ENCODE results near the gene DNAAF9. TPM values are rescaled to one million over a fixed set of nuclear protein-coding genes. Genes with fewer than 3 reads are reported as not detected.
A peak's percentile ranks its signal among the peaks of the same experiment; 100 is the strongest.

Gene DNAAF9
- total and polyA plus RNA-seq, 9 donors, result 10.3 to 20.3 (median 17.5) TPM

DNA sequence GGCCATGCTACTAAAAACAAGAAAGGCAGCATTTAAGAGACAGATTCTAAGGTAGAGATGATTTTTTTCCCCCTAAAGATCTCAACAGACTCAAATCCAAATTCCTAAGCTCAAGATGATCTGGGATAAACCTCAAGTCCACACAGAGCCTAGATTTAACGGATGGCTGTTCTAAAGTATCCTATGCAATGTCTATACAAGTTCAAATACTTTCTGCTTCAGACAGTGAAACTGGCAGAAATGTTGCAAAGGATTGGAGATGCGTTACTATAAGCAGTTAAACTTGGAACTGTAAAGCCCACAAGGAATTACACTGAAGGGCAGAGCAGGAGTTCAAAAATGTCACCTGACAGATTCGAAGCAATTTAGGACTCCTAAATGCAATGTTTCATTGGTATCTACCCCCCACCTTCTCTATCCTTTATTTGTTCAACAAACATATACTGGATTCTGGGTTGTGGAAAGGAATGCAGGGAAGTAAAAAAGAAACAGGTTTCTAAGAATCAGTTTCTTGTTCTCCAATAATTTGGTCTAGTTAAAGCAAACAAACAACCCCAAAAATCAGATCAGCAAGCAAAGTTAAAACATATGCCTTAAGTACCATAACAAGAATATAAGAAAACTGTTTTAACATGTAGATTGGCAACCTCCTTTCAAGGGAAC, 1.6 kb downstream of the DNAAF9 start:
- intact Hi-C loops (cut with DNase I), result no loop called here
- Histone ChIP-seq H3K36me3 (no peaks in the 10 kb centered on the region), H3K9me3 (no peaks in the 10 kb centered on the region), H3K4me1 (ENCODE audit: insufficient read depth) (no peaks in the 10 kb centered on the region), H3K27ac (no peak overlapping the region), H3K27me3 (no peaks in the 10 kb centered on the region), H3K4me3 (peak overlapping the region; percentile 82)
- DNase-seq, result no peak
- no peak for TF ChIP-seq POLR2A (IDR thresholded peaks at IDR 0.05)
- no peak for TF ChIP-seq EP300 (IDR thresholded peaks at IDR 0.05)
- TF ChIP-seq, protein P1, sequence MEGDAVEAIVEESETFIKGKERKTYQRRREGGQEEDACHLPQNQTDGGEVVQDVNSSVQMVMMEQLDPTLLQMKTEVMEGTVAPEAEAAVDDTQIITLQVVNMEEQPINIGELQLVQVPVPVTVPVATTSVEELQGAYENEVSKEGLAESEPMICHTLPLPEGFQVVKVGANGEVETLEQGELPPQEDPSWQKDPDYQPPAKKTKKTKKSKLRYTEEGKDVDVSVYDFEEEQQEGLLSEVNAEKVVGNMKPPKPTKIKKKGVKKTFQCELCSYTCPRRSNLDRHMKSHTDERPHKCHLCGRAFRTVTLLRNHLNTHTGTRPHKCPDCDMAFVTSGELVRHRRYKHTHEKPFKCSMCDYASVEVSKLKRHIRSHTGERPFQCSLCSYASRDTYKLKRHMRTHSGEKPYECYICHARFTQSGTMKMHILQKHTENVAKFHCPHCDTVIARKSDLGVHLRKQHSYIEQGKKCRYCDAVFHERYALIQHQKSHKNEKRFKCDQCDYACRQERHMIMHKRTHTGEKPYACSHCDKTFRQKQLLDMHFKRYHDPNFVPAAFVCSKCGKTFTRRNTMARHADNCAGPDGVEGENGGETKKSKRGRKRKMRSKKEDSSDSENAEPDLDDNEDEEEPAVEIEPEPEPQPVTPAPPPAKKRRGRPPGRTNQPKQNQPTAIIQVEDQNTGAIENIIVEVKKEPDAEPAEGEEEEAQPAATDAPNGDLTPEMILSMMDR (IDR thresholded peaks at IDR 0.05), result no peak
- 30 to 43% (median 37%) methylated on average over 3 of the region's 3 CpGs for WGBS, 3 donors

DNA sequence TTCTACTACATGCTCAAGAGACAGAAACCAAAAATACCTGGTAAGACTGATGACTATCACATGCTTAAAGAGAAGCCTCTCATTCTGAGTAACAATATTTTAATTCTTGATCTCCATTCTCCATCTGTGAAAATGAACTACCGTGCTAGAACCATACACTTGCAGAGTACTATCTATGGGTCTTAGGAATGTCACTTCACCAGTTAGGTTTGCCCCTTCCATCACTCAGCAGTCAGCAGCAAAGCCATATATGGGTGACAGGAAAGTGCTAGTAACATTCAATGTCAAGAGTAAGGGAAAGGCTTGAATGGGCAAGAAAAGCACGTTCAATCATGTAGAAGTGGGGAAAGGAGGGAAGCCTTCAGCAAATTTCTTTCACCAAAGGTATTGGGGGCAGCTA, 2.3 kb downstream of the DNAAF9 start:
- Histone ChIP-seq H3K36me3 (no peaks in the 10 kb centered on the region), H3K4me1 (ENCODE audit: insufficient read depth) (no peaks in the 10 kb centered on the region), H3K27ac (no peak overlapping the region), H3K4me3 (no peak overlapping the region), H3K27me3 (no peaks in the 10 kb centered on the region), H3K9me3 (no peaks in the 10 kb centered on the region)
- no peak for DNase-seq
- intact Hi-C loops (cut with DNase I), result no loop called here
- TF ChIP-seq POLR2A (IDR thresholded peaks at IDR 0.05), result no peak
- TF ChIP-seq, protein P1 (IDR thresholded peaks at IDR 0.05), result no peak
- no peak for TF ChIP-seq EP300 (IDR thresholded peaks at IDR 0.05)
- 80 to 86% (median 81%) methylated on average over 2 of the region's 2 CpGs for WGBS, 3 donors

DNA sequence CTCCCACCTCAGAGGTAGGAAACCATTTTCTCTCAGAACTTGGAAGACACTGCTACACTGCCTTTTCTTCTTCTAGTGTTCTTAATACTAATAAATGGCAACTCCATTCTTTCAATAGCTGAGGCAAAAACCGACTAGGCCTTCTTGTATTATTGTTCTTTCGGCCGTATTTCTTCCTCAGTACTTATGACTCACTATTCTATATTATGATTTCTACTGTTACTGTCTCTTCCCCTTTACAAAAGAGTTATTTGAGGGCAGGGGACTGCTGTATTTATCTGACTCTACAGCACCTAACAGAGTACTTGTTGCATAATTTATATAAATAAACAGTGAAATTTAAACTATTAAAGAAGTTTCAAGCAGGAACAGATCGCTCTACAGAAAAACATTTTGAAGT, 3.1 kb downstream of the DNAAF9 start:
- H3K4me1 ChIP-seq (ENCODE audit: insufficient read depth), result no peaks in the 10 kb centered on the region
- H3K4me3 ChIP-seq, result no peak overlapping the region
- no peaks in the 10 kb centered on the region for H3K36me3 ChIP-seq
- H3K27me3 ChIP-seq, result no peaks in the 10 kb centered on the region
- TF ChIP-seq POLR2A (IDR thresholded peaks at IDR 0.05) (no peak), EP300 (IDR thresholded peaks at IDR 0.05) (no peak)
- TF ChIP-seq, protein P1 (IDR thresholded peaks at IDR 0.05), result no peak
- intact Hi-C loops (cut with DNase I), result no loop called here
- 76 to 81% (median 81%) methylated on average over 4 of the region's 4 CpGs for WGBS, 3 donors
- no peaks in the 10 kb centered on the region for H3K9me3 ChIP-seq
- H3K27ac ChIP-seq, result no peak overlapping the region
- DNase-seq, result no peak

DNA sequence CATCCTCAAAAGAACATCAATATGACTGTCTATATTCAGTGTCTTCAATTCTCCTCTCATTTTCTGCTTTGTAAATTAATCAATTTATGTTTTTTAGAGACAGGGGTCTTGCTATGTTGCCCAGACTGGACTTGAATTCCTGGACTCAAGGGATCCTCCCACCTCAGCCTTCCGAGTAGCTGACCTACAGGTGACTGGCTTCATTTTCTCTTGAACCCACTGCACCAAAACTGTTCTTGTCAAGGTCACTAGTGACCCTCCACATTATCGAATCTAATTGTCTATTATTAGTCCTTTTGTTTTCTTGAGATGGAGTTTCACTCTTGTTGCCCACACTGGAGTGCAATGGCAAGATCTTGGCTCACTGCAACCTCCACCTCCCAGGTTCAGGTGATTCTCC, 3.7 kb downstream of the DNAAF9 start:
- Histone ChIP-seq H3K36me3 (no peaks in the 10 kb centered on the region), H3K27me3 (no peaks in the 10 kb centered on the region), H3K27ac (no peak overlapping the region), H3K4me3 (no peak overlapping the region), H3K9me3 (no peaks in the 10 kb centered on the region), H3K4me1 (ENCODE audit: insufficient read depth) (no peaks in the 10 kb centered on the region)
- intact Hi-C loops (cut with DNase I), result no loop called here
- no peak for TF ChIP-seq POLR2A (IDR thresholded peaks at IDR 0.05)
- TF ChIP-seq EP300 (IDR thresholded peaks at IDR 0.05), result no peak
- TF ChIP-seq, protein P1 (IDR thresholded peaks at IDR 0.05), result no peak
- 90 to 93% (median 92%) methylated on average over 2 of the region's 2 CpGs for WGBS, 3 donors
- DNase-seq, result no peak
